NCI-H460 (cell line): ENCODE measurements around the gene ACTR6. TPM values are rescaled to one million over a fixed set of nuclear protein-coding genes. Genes with fewer than 3 reads are reported as not detected.
"Not testable (repeated sequence)": the region's sequence is repeated elsewhere in the genome, so short reads cannot be mapped to it uniquely, and the experiment has no call there.

ENCODE experiments used
- DNase-seq: peaks from one replicate; pipeline ENCODE4 v3.0.0-alpha.2; 2016; ENCODE audit warnings: low read depth; ENCODE audit errors: extremely low read depth
- polyA plus RNA-seq: library from polyadenylated mRNA; depleted of rRNA; stranded (reverse); fragments of >200 nt; gene quantifications from 2 replicates; pipeline ENCODE4 v1.2.3, GENCODE V29; 2014; cell fraction: nucleus; rRNA removed
- total RNA-seq: library from RNA; depleted of rRNA; stranded (reverse); fragments of >200 nt; shearing (Covaris generic); gene quantifications from 2 replicates; pipeline ENCODE4 v1.2.3, GENCODE V29; 2014; rRNA removed

Gene ACTR6
- total RNA-seq = 41.5 and 42.2 TPM in 2 replicates
- polyA plus RNA-seq = 29.6 and 39.9 TPM in 2 replicates

- DNase-seq = peak; percentile 93
Measured at GRCh38 chr12:100200463-100201181, at the start of gene ACTR6. Gene ACTR6 (plus strand): TSS chr12:100200815. CDS start chr12:100200852, 37 bp downstream.

GRCh38 chr12:100151769-100152168 is 48.8 kb upstream of the ACTR6 start:
- no peak for DNase-seq

- DNase-seq = no peak
Measured at GRCh38 chr12:100153131-100153530, 47.5 kb upstream of the ACTR6 start.

GRCh38 chr12:100154474-100155247 is 46.0 kb upstream of the ACTR6 start:
- peak; percentile 68 for DNase-seq

- no peak for DNase-seq
Measured at GRCh38 chr12:100156731-100157426, 43.7 kb upstream of the ACTR6 start.

- DNase-seq = no peak
Measured at GRCh38 chr12:100157427-100157821, 43.2 kb upstream of the ACTR6 start.

- DNase-seq = no peak
Measured at GRCh38 chr12:100158535-100158934, 42.1 kb upstream of the ACTR6 start.

- no peak for DNase-seq
Measured at GRCh38 chr12:100159391-100160104, 41.1 kb upstream of the ACTR6 start.

- peak; percentile 67 for DNase-seq
Measured at GRCh38 chr12:100163416-100164152, 37.0 kb upstream of the ACTR6 start.

- no peak for DNase-seq
Measured at GRCh38 chr12:100164153-100164704, 36.4 kb upstream of the ACTR6 start.

- DNase-seq = no peak
Measured at GRCh38 chr12:100165356-100165755, 35.3 kb upstream of the ACTR6 start.

- DNase-seq = no peak
Measured at GRCh38 chr12:100166232-100166631, 34.4 kb upstream of the ACTR6 start.

GRCh38 chr12:100168562-100168961 is 32.1 kb upstream of the ACTR6 start:
- DNase-seq = no peak

GRCh38 chr12:100169345-100169744 is 31.3 kb upstream of the ACTR6 start:
- DNase-seq = no peak

- DNase-seq = no peak
Measured at GRCh38 chr12:100170313-100170858, 30.2 kb upstream of the ACTR6 start.

GRCh38 chr12:100171248-100171647 is 29.4 kb upstream of the ACTR6 start:
- DNase-seq = no peak

- no peak for DNase-seq
Measured at GRCh38 chr12:100173111-100173510, 27.5 kb upstream of the ACTR6 start.

GRCh38 chr12:100174495-100174894 is 26.1 kb upstream of the ACTR6 start:
- no peak for DNase-seq

GRCh38 chr12:100176493-100176892 is 24.1 kb upstream of the ACTR6 start:
- DNase-seq = not testable (repeated sequence)
